ENCODE data around the gene CPT1C. TPM values are rescaled to one million over a fixed set of nuclear protein-coding genes. Genes with fewer than 3 reads are reported as not detected.

Gene CPT1C
- total and polyA plus RNA-seq, 2 donors (not counting 1 experiment from before 2014, with no cell fraction given) = 0.30 to 1.7 TPM

DNA sequence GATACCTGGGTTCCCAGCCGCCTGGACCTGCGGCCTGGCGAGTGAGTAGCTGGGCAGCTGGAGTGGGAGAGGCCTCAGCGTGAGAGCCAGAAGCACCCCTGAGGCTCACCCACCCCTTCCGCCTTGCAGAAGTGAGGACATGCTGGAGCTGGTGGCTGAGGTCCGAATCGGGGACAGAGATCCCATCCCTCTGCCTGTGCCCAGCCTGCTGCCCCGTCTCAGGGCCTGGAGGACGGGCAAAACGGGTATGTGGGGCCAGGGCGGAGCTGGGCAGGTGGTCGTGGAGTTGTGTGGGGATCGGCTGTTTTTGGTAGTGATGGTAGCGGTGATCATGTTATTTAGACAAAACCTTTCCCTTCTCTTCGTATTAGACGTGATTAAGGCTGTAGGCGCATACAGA is 44.3 kb upstream of the CPT1C start:
- no peaks in the 10 kb centered on the region for H3K27me3 ChIP-seq (replicated peaks in 1 of 4; ENCODE audit: control extremely low read depth in 1 of 4, control insufficient read depth in 3 of 4, insufficient read depth in 4 of 4, low read length in 3 of 4)
- peaks cover 38% of the 10 kb centered on the region for H4K20me1 ChIP-seq (ENCODE audit: control insufficient read depth, insufficient read depth, low read length, poor library complexity, severe bottlenecking)
- no peak overlapping the region for H3K27ac ChIP-seq (ENCODE audit: low read length in 2 of 2)
- TF ChIP-seq EZH2 (IDR thresholded peaks at IDR 0.05; ENCODE audit: borderline replicate concordance, insufficient read depth, low read depth, low read length, poor library complexity, severe bottlenecking) = no peak
- TF ChIP-seq, protein P1, sequence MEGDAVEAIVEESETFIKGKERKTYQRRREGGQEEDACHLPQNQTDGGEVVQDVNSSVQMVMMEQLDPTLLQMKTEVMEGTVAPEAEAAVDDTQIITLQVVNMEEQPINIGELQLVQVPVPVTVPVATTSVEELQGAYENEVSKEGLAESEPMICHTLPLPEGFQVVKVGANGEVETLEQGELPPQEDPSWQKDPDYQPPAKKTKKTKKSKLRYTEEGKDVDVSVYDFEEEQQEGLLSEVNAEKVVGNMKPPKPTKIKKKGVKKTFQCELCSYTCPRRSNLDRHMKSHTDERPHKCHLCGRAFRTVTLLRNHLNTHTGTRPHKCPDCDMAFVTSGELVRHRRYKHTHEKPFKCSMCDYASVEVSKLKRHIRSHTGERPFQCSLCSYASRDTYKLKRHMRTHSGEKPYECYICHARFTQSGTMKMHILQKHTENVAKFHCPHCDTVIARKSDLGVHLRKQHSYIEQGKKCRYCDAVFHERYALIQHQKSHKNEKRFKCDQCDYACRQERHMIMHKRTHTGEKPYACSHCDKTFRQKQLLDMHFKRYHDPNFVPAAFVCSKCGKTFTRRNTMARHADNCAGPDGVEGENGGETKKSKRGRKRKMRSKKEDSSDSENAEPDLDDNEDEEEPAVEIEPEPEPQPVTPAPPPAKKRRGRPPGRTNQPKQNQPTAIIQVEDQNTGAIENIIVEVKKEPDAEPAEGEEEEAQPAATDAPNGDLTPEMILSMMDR (IDR thresholded peaks at IDR 0.05) = no peak
- H3K4me2 ChIP-seq (replicated peaks; ENCODE audit: low read depth, low read length, poor library complexity, severe bottlenecking) = no peak overlapping the region
- no peak overlapping the region for H2AFZ ChIP-seq (ENCODE audit: insufficient read depth, low read depth, low read length, poor library complexity, severe bottlenecking)
- H3K9me3 ChIP-seq (ENCODE audit: control extremely low read depth in 1 of 3, control insufficient read depth in 2 of 3, insufficient read depth in 1 of 3, low read length in 2 of 3) = no peaks in the 10 kb centered on the region
- intact Hi-C loops (cut with micrococcal nuclease) = no loop called here
- H3K79me2 ChIP-seq (ENCODE audit: control insufficient read depth, insufficient read depth, low read length) = peaks cover 58% of the 10 kb centered on the region
- H3K9ac ChIP-seq (ENCODE audit: low read length) = no peak overlapping the region
- ATAC-seq (ENCODE audit: low read depth) (no peak), DNase-seq (no peak)
- Mint-ChIP-seq H3K9me3 (ENCODE audit: insufficient read depth) (no peaks in the 10 kb centered on the region), H3K4me1 (peaks cover 29% of the 10 kb centered on the region), H3K4me3 (no peak overlapping the region), H3K27ac (no peak overlapping the region), H3K27me3 (no peaks in the 10 kb centered on the region)
- ChIA-PET POLR2A (no interaction called here), CTCF (interaction anchor here (0.7 kb wide), 1 partner anchor 140 kb away, joined by 3 read pairs; no protein-coding TSS in a partner anchor)
- peaks cover 0 to 50% of the 10 kb centered on the region in 2 experiments for H3K36me3 ChIP-seq (replicated peaks in 1 of 2; ENCODE audit: control extremely low read depth in 1 of 2, control insufficient read depth in 1 of 2, extremely low read depth in 1 of 2, insufficient read depth in 2 of 2, low read length in 1 of 2)
- no peak overlapping the region for H3K4me3 ChIP-seq (ENCODE audit: control extremely low read depth in 1 of 5, extremely low read depth in 1 of 5, insufficient read depth in 1 of 5, low read depth in 2 of 5, low read length in 4 of 5)
- peaks cover 12 to 24% of the 10 kb centered on the region in 2 donors for H3K4me1 ChIP-seq (ENCODE audit: control insufficient read depth in 2 of 2, insufficient read depth in 2 of 2, low read length in 2 of 2)
- 100% methylated on average over 15 of the region's 17 CpGs for WGBS (ENCODE audit: insufficient coverage)

DNA sequence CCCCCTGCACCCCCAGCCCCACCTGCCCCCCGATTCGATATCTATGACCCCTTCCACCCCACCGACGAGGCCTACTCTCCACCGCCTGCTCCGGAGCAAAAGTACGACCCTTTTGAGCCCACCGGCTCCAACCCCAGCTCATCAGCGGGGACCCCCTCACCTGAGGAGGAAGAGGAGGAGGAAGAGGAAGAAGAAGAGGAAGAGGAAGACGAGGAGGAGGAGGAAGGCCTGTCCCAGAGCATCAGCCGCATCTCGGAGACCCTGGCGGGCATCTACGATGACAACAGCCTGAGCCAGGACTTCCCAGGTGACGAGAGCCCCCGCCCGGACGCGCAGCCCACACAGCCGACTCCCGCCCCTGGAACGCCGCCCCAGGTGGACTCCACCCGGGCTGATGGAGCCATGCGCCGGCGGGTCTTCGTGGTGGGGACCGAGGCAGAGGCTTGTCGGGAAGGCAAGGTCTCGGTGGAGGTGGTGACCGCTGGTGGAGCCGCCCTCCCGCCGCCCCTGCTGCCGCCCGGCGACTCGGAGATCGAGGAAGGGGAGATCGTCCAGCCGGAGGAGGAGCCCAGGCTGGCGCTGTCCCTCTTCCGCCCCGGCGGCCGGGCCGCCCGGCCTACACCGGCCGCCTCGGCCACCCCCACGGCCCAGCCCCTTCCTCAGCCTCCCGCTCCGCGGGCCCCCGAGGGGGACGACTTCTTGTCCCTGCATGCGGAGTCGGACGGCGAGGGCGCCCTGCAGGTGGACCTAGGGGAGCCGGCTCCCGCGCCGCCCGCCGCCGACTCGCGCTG is 39.7 kb upstream of the CPT1C start:
- no peak overlapping the region for H3K27ac Mint-ChIP-seq
- POLR2A ChIA-PET = no interaction called here
- no peak for TF ChIP-seq EZH2 (IDR thresholded peaks at IDR 0.05; ENCODE audit: borderline replicate concordance, insufficient read depth, low read depth, low read length, poor library complexity, severe bottlenecking)
- TF ChIP-seq, protein P1 (IDR thresholded peaks at IDR 0.05) = no peak
- WGBS (ENCODE audit: insufficient coverage) = 98% methylated on average over 64 of the region's 72 CpGs
- CTCF ChIA-PET = no interaction called here
- intact Hi-C loops (cut with micrococcal nuclease) = no loop called here
- H3K4me3 Mint-ChIP-seq = no peak overlapping the region
- Histone ChIP-seq H3K36me3 (replicated peaks in 1 of 2; ENCODE audit: control extremely low read depth in 1 of 2, control insufficient read depth in 1 of 2, extremely low read depth in 1 of 2, insufficient read depth in 2 of 2, low read length in 1 of 2) (peaks cover 0 to 70% of the 10 kb centered on the region in 2 experiments), H3K4me3 (ENCODE audit: control extremely low read depth in 1 of 5, extremely low read depth in 1 of 5, insufficient read depth in 1 of 5, low read depth in 2 of 5, low read length in 4 of 5) (no peak overlapping the region), H2AFZ (ENCODE audit: insufficient read depth, low read depth, low read length, poor library complexity, severe bottlenecking) (no peak overlapping the region), H3K27ac (ENCODE audit: low read length in 2 of 2) (no peak overlapping the region), H3K79me2 (ENCODE audit: control insufficient read depth, insufficient read depth, low read length) (peaks cover 31% of the 10 kb centered on the region), H4K20me1 (ENCODE audit: control insufficient read depth, insufficient read depth, low read length, poor library complexity, severe bottlenecking) (peaks cover 44% of the 10 kb centered on the region), H3K4me1 (ENCODE audit: control insufficient read depth in 2 of 2, insufficient read depth in 2 of 2, low read length in 2 of 2) (no peaks in the 10 kb centered on the region), H3K9ac (ENCODE audit: low read length) (no peak overlapping the region), H3K27me3 (replicated peaks in 1 of 4; ENCODE audit: control extremely low read depth in 1 of 4, control insufficient read depth in 3 of 4, insufficient read depth in 4 of 4, low read length in 3 of 4) (no peaks in the 10 kb centered on the region), H3K4me2 (replicated peaks; ENCODE audit: low read depth, low read length, poor library complexity, severe bottlenecking) (no peak overlapping the region), H3K9me3 (ENCODE audit: control extremely low read depth in 1 of 3, control insufficient read depth in 2 of 3, insufficient read depth in 1 of 3, low read length in 2 of 3) (peaks cover 0 to 4% (median 0%) of the 10 kb centered on the region in 3 donors)
- no peaks in the 10 kb centered on the region for H3K27me3 Mint-ChIP-seq
- DNase-seq (no peak), ATAC-seq (ENCODE audit: low read depth) (no peak)
- H3K4me1 Mint-ChIP-seq = no peaks in the 10 kb centered on the region
- no peaks in the 10 kb centered on the region for H3K9me3 Mint-ChIP-seq (ENCODE audit: insufficient read depth)
